MCF 10A (cell line): Measurements from ENCODE around the gene ST7. TPM values are rescaled to one million over a fixed set of nuclear protein-coding genes. Genes with fewer than 3 reads are reported as not detected.
"Not testable (repeated sequence)": the region's sequence is repeated elsewhere in the genome, so short reads cannot be mapped to it uniquely, and the experiment has no call there.

Experiments used
- BruUV-seq: library from RNA; stranded (reverse); fragments of 400-500 nt; replicated peaks from 2 replicates; lab custom pipeline; 2021; lab: Mats Ljungman, UMichigan
- CTCF ChIA-PET: fragments of 300-600 bp; sonication (Branson Sonifier 250); formaldehyde crosslinking; extraction: SDS; loops from one replicate; lab custom pipeline; 2021; ENCODE audit warnings: antibody characterized with exemption, inconsistent platforms; lab: Yijun Ruan, JAX
- POLR2A ChIA-PET: fragments of 300-600, 350-650 bp; sonication (Branson Sonifier 250); formaldehyde crosslinking; extraction: SDS; loops from one replicate; lab custom pipeline; 2020; ENCODE audit warnings: antibody characterized with exemption, inconsistent platforms; lab: Yijun Ruan, JAX
- DNase-seq: peaks from one replicate; pipeline ENCODE4 v3.0.0-alpha.2; 2018; ENCODE audit not compliant: unreplicated experiment
- H3K27ac Mint-ChIP-seq: one replicate; pipeline ENCODE4 v1.8.0; 2022; ENCODE audit warnings: mild to moderate bottlenecking, low read depth, mixed read lengths; ENCODE audit not compliant: unreplicated experiment
- H3K27me3 Mint-ChIP-seq: one replicate; pipeline ENCODE4 v1.8.0; 2022; ENCODE audit warnings: mixed read lengths; ENCODE audit not compliant: insufficient read depth, unreplicated experiment
- H3K36me3 Mint-ChIP-seq: one replicate; pipeline ENCODE4 v1.8.0; 2022; ENCODE audit warnings: mild to moderate bottlenecking, moderate library complexity, mixed read lengths; ENCODE audit not compliant: insufficient read depth, unreplicated experiment
- H3K4me1 Mint-ChIP-seq: one replicate; pipeline ENCODE4 v1.8.0; 2022; ENCODE audit warnings: mixed read lengths; ENCODE audit not compliant: insufficient read depth, unreplicated experiment
- H3K4me3 Mint-ChIP-seq: one replicate; pipeline ENCODE4 v1.8.0; 2022; ENCODE audit warnings: mild to moderate bottlenecking, moderate library complexity, mixed read lengths; ENCODE audit not compliant: unreplicated experiment
- H3K9me3 Mint-ChIP-seq: one replicate; pipeline ENCODE4 v1.8.0; 2022; ENCODE audit warnings: mixed read lengths; ENCODE audit not compliant: unreplicated experiment
- CTCF ChIP-seq: fragments of 200-600 bp; IDR thresholded peaks from one replicate; pipeline ENCODE4 v1.8.0; 2022; ENCODE audit warnings: antibody characterized with exemption, mild to moderate bottlenecking; ENCODE audit not compliant: unreplicated experiment
- intact Hi-C: fragments of 100-400 bp; cut with micrococcal nuclease; formaldehyde crosslinking; loops from 2 replicates; pipeline ENCODE4 v1.14.1; 2022
- total RNA-seq: library from RNA; stranded (reverse); gene quantifications from 2 replicates; pipeline ENCODE4 v1.2.3, GENCODE V29; 2022

ST7 gene
- total RNA-seq, 1 experiment from 2014 or later: 18.5 TPM

GRCh38 chr7:117119192-117119924 is 166.1 kb downstream of the ST7 start:
- H3K36me3 Mint-ChIP-seq: peaks cover 6% of the 10 kb centered on the region
- intact Hi-C loops: loop anchor here (1.0 kb wide), 2 partner anchors 134 to 189 kb away; no protein-coding TSS in a partner anchor
- POLR2A ChIA-PET: interaction anchor here (0.7 to 0.9 kb wide), 2 partner anchors 135 to 186 kb away, joined by 3 to 4 read pairs; no protein-coding TSS in a partner anchor
- BruUV-seq: no TSS peak
- peaks cover under 1% of the 10 kb centered on the region for H3K4me1 Mint-ChIP-seq
- CTCF ChIA-PET: interaction anchor here (0.7 to 14.8 kb wide), 23 partner anchors 7 to 190 kb away, joined by 3 to 278 read pairs (median 4); no protein-coding TSS in a partner anchor
- no peak overlapping the region for H3K27ac Mint-ChIP-seq
- H3K27me3 Mint-ChIP-seq: no peaks in the 10 kb centered on the region
- H3K4me3 Mint-ChIP-seq: no peak overlapping the region
- no peaks in the 10 kb centered on the region for H3K9me3 Mint-ChIP-seq
- peak; percentile 91 for DNase-seq
- peak; percentile 74 for TF ChIP-seq CTCF

- H3K27ac Mint-ChIP-seq, H3K36me3 Mint-ChIP-seq, H3K4me1 Mint-ChIP-seq, DNase-seq, intact Hi-C loops, H3K4me3 Mint-ChIP-seq, H3K27me3 Mint-ChIP-seq, H3K9me3 Mint-ChIP-seq, BruUV-seq: not testable (repeated sequence)
- POLR2A ChIA-PET: interaction anchor here (0.7 to 0.9 kb wide), 2 partner anchors 136 to 187 kb away, joined by 3 to 4 read pairs; no protein-coding TSS in a partner anchor
- CTCF ChIA-PET: interaction anchor here (0.6 to 14.8 kb wide), 19 partner anchors 8 to 307 kb away, joined by 3 to 278 read pairs (median 4); partner anchors contain the start of gene ST7
Measured at GRCh38 chr7:117120321-117120720, 167.0 kb downstream of the ST7 start.

GRCh38 chr7:117122036-117122435 is 168.7 kb downstream of the ST7 start:
- intact Hi-C loops, H3K9me3 Mint-ChIP-seq, H3K4me3 Mint-ChIP-seq, DNase-seq, BruUV-seq, H3K27me3 Mint-ChIP-seq, H3K36me3 Mint-ChIP-seq: not testable (repeated sequence)
- ChIA-PET POLR2A (interaction anchor here (0.6 to 1.4 kb wide), 4 partner anchors 56 to 838 kb away, joined by 3 to 4 read pairs (median 3); partner anchors contain the start of gene ST7), CTCF (interaction anchor here (1.2 to 14.8 kb wide), 4 partner anchors 109 to 192 kb away, joined by 3 to 278 read pairs (median 18); no protein-coding TSS in a partner anchor)
- peaks cover 12% of the 10 kb centered on the region for H3K4me1 Mint-ChIP-seq
- peak overlapping the region; percentile 27 for H3K27ac Mint-ChIP-seq

- no TSS peak for BruUV-seq
- TF ChIP-seq CTCF: no peak
- Mint-ChIP-seq H3K27ac (no peak overlapping the region), H3K36me3 (no peaks in the 10 kb centered on the region), H3K4me3 (no peak overlapping the region), H3K9me3 (no peaks in the 10 kb centered on the region), H3K27me3 (no peaks in the 10 kb centered on the region), H3K4me1 (peaks cover 12% of the 10 kb centered on the region)
- ChIA-PET CTCF (interaction anchor here (0.7 to 14.8 kb wide), 5 partner anchors 19 to 193 kb away, joined by 3 to 278 read pairs (median 4); no protein-coding TSS in a partner anchor), POLR2A (interaction anchor here (0.6 to 1.4 kb wide), 3 partner anchors 57 to 839 kb away, joined by 3 to 4 read pairs (median 3); no protein-coding TSS in a partner anchor)
- no peak for DNase-seq
- intact Hi-C loops: no loop called here
Measured at GRCh38 chr7:117122536-117122935, 169.2 kb downstream of the ST7 start.
